ENCODE data around the gene GSE1.

The GSE1 gene

GRCh38 chr16:85616607-85617321 lies 3.6 kb downstream of the GSE1 start:
- DNase-seq (ENCODE audit: low read depth in 2 of 2) = no peak

- no peak for DNase-seq (ENCODE audit: low read depth in 2 of 2)
Measured at GRCh38 chr16:85617948-85618347, 4.8 kb downstream of the GSE1 start.

GRCh38 chr16:85618521-85618920 lies 5.4 kb downstream of the GSE1 start:
- DNase-seq (ENCODE audit: low read depth in 2 of 2) = no peak

GRCh38 chr16:85619101-85619891 lies 6.2 kb downstream of the GSE1 start:
- no peak for DNase-seq (ENCODE audit: low read depth in 2 of 2)

- DNase-seq (ENCODE audit: low read depth in 2 of 2) = no peak
Measured at GRCh38 chr16:85620374-85620773, 7.3 kb downstream of the GSE1 start.

GRCh38 chr16:85621698-85622428 lies 8.7 kb downstream of the GSE1 start:
- no peak for DNase-seq (ENCODE audit: low read depth in 2 of 2)

GRCh38 chr16:85622683-85623082 lies 9.6 kb downstream of the GSE1 start:
- no peak for DNase-seq (ENCODE audit: low read depth in 2 of 2)

GRCh38 chr16:85623250-85623649 lies 10.1 kb downstream of the GSE1 start:
- no peak for DNase-seq (ENCODE audit: low read depth in 2 of 2)

GRCh38 chr16:85623997-85624601 lies 11.0 kb downstream of the GSE1 start:
- DNase-seq (ENCODE audit: low read depth in 2 of 2) = no peak

GRCh38 chr16:85624646-85625045 lies 11.5 kb downstream of the GSE1 start:
- no peak for DNase-seq (ENCODE audit: low read depth in 2 of 2)

- DNase-seq (ENCODE audit: low read depth in 2 of 2) = no peak
Measured at GRCh38 chr16:85625053-85625452, 11.9 kb downstream of the GSE1 start.

GRCh38 chr16:85625485-85626117 lies 12.5 kb downstream of the GSE1 start:
- DNase-seq (ENCODE audit: low read depth in 2 of 2) = no peak

- DNase-seq (ENCODE audit: low read depth in 2 of 2) = no peak
Measured at GRCh38 chr16:85626191-85626981, 13.3 kb downstream of the GSE1 start.

GRCh38 chr16:85627089-85627488 lies 14.0 kb downstream of the GSE1 start:
- no peak for DNase-seq (ENCODE audit: low read depth in 2 of 2)

- no peak for DNase-seq (ENCODE audit: low read depth in 2 of 2)
Measured at GRCh38 chr16:85627526-85628264, 14.6 kb downstream of the GSE1 start.

GRCh38 chr16:85628265-85628556 lies 15.1 kb downstream of the GSE1 start:
- no peak for DNase-seq (ENCODE audit: low read depth in 2 of 2)

- DNase-seq (ENCODE audit: low read depth in 2 of 2) = no peak
Measured at GRCh38 chr16:85628645-85629044, 15.5 kb downstream of the GSE1 start.

GRCh38 chr16:85629326-85629725 lies 16.2 kb downstream of the GSE1 start:
- DNase-seq (ENCODE audit: low read depth in 2 of 2) = no peak

- no peak for DNase-seq (ENCODE audit: low read depth in 2 of 2)
Measured at GRCh38 chr16:85629853-85630252, 16.7 kb downstream of the GSE1 start.

- no peak for DNase-seq (ENCODE audit: low read depth in 2 of 2)
Measured at GRCh38 chr16:85631230-85631629, 18.1 kb downstream of the GSE1 start.

Data from stimulated activated CD8-positive, alpha-beta memory T cell treated with anti-CD3 and anti-CD28 coated beads, Interleukin-2, amount 100 ng/mL, for 1 hour (primary cell).